Transverse colon (tissue), 4 donors: ENCODE data around the gene SULF2. TPM values are rescaled to one million over a fixed set of nuclear protein-coding genes. Genes with fewer than 3 reads are reported as not detected.

Source experiments
- DNase-seq: peaks from one replicate; pipeline ENCODE4 v3.0.0-alpha.2; 2019
- H3K27ac ChIP-seq, 4 donors: fragments of 200-600 bp; sonication (generic); 2 replicates each; pipeline ENCODE4 v1.5.1; 2016 to 2018; ENCODE audit warnings: inconsistent platforms in 4 of 4
- H3K27me3 ChIP-seq: fragments of 200-600 bp; sonication (generic); 2 replicates; pipeline ENCODE4 v1.5.1; 2017; ENCODE audit warnings: inconsistent platforms
- H3K36me3 ChIP-seq, 4 donors: fragments of 200-600 bp; sonication (generic); 2 replicates each; pipeline ENCODE4 v1.5.1; 2017 to 2019; ENCODE audit warnings: inconsistent platforms in 4 of 4
- H3K4me1 ChIP-seq, 4 donors: fragments of 200-600 bp; sonication (generic); 2 replicates each; pipeline ENCODE4 v1.5.1; 2017 to 2020; ENCODE audit warnings: inconsistent platforms in 4 of 4
- H3K4me3 ChIP-seq, 4 donors: fragments of 200-600 bp; sonication (generic); 1 replicate in 1 of 4; 2 replicates in 3 of 4; pipeline versions ENCODE4 v1.5.1 to v1.6.1; 2017 to 2019; ENCODE audit warnings: inconsistent platforms in 4 of 4
- H3K9me3 ChIP-seq, 2 donors: fragments of 200-600 bp; sonication (generic); 2 replicates each; pipeline ENCODE4 v1.5.1; 2017 to 2019; ENCODE audit warnings: inconsistent platforms in 2 of 2
- EP300 ChIP-seq: sonication (generic); formaldehyde crosslinking; IDR thresholded peaks from one replicate; pipeline ENCODE4 v1.6.1; 2017; ENCODE audit warnings: antibody characterized with exemption, low read depth
- POLR2A ChIP-seq: fragments of 450-650 bp; IDR thresholded peaks from one replicate; pipeline ENCODE4 v1.6.1; 2016; ENCODE audit warnings: antibody characterized with exemption, mild to moderate bottlenecking, moderate library complexity
- POLR2AphosphoS5 ChIP-seq, 3 donors: sonication (generic); formaldehyde crosslinking; IDR thresholded peaks; one replicate each; pipeline ENCODE4 v1.6.1; 2016; ENCODE audit warnings: antibody characterized with exemption in 3 of 3
- WGBS, 2 donors: methylation state at CpG; one replicate each; pipeline ENCODE4 v1.1.5; 2018; ENCODE audit warnings: low coverage in 1 of 2; 5-methylcytosine and 5-hydroxymethylcytosine counted together
- in situ Hi-C, 4 donors: fragments of 200-750 bp; cut with MboI; loops; one replicate each; pipeline versions ENCODE4 v1.15.0 to v1.15.1; 2017; ENCODE audit warnings: low sequenced_read_pairs in 3 of 4, low pct_ligation_motif_present in 1 of 4, low pct_unique_long_range_greater_than_20kb in 1 of 4
- intact Hi-C: fragments of 100-400 bp; cut with DNase I; formaldehyde crosslinking; loops from one replicate; pipeline ENCODE4 v1.15.1; 2023; ENCODE audit warnings: low total_unique reads
- total RNA-seq, 4 donors: library from RNA; depleted of rRNA; stranded (reverse); fragments of >200 nt; gene quantifications; one replicate each; pipeline ENCODE4 v1.1.0, GENCODE V29; 2016
- TF ChIP-seq, protein P1 (sequence below), 5 experiments: fragments of 200-600 bp in 3 of 5; fragments of 450-650 bp in 2 of 5; sonication (generic) in 3 of 5; IDR thresholded peaks; 1 replicate in 2 of 5; 2 replicates in 3 of 5; pipeline ENCODE4 v1.5.1; 2016 to 2017; ENCODE audit warnings: antibody characterized with exemption in 5 of 5, inconsistent platforms in 3 of 5, mild to moderate bottlenecking in 2 of 5, moderate library complexity in 1 of 5

SULF2 gene
- total RNA-seq, 4 donors from 2014 or later: 103 to 257 (median 191) TPM

DNA sequence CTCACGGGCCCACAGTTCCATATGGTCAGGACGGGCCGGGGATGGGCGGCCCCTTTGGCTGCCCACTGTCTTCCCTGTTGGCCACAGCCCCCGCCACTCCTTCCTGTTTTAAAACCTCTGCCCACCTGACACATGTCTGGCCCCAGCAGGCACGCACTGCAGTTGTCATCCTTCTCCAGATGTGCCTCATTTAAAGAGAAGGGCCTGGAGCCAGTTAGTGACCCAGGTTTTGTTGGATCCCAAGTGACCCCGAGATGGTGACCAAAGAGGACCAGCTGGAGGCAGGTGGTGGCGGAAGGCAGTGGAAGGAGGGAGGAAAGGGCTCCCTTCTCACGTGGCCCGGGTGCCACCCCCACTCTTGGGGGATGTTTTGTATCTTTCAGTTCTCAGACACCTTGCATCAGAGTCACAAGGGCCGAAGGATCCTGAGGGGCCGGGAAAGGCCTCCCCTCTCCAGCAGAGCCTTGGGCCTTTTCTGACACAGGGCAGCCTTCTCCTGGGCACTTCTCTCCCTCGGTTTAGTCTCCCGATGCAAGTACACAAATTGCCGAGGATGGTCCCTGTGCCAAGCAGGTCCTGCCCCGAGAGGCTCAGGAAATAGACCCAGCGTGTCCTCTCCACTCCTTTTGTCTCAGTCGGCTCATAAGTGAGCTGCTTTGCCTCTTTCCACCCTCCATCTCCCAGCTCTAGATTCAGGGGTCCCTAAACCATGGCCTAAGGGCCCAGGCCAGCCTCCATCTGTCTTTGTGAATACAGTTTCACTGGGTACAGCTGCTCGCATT is 117.6 kb downstream of the SULF2 start:
- no peaks in the 10 kb centered on the region for H3K27me3 ChIP-seq
- H3K36me3 ChIP-seq: no peaks in the 10 kb centered on the region
- no peak for DNase-seq
- intact Hi-C loops: no loop called here
- WGBS, 2 donors: 69% methylated on average over 17 of the region's 19 CpGs; no CpG with 5 or more reads in 1 of the 2 donors
- H3K4me1 ChIP-seq: peaks cover 0 to 8% (median 4%) of the 10 kb centered on the region in 4 donors
- H3K4me3 ChIP-seq: no peak overlapping the region
- H3K9me3 ChIP-seq: no peaks in the 10 kb centered on the region
- H3K27ac ChIP-seq: no peak overlapping the region
- in situ Hi-C loops: loop anchor here in 3 of 4 donors (5.0 to 10.0 kb wide), 3 partner anchors 947 to 957 kb away; no protein-coding TSS in a partner anchor
- TF ChIP-seq EP300: no peak
- no peak for TF ChIP-seq POLR2AphosphoS5 (IDR thresholded peaks at IDR 0.05)
- TF ChIP-seq, protein P1, sequence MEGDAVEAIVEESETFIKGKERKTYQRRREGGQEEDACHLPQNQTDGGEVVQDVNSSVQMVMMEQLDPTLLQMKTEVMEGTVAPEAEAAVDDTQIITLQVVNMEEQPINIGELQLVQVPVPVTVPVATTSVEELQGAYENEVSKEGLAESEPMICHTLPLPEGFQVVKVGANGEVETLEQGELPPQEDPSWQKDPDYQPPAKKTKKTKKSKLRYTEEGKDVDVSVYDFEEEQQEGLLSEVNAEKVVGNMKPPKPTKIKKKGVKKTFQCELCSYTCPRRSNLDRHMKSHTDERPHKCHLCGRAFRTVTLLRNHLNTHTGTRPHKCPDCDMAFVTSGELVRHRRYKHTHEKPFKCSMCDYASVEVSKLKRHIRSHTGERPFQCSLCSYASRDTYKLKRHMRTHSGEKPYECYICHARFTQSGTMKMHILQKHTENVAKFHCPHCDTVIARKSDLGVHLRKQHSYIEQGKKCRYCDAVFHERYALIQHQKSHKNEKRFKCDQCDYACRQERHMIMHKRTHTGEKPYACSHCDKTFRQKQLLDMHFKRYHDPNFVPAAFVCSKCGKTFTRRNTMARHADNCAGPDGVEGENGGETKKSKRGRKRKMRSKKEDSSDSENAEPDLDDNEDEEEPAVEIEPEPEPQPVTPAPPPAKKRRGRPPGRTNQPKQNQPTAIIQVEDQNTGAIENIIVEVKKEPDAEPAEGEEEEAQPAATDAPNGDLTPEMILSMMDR (IDR thresholded peaks at IDR 0.05): no peak

DNA sequence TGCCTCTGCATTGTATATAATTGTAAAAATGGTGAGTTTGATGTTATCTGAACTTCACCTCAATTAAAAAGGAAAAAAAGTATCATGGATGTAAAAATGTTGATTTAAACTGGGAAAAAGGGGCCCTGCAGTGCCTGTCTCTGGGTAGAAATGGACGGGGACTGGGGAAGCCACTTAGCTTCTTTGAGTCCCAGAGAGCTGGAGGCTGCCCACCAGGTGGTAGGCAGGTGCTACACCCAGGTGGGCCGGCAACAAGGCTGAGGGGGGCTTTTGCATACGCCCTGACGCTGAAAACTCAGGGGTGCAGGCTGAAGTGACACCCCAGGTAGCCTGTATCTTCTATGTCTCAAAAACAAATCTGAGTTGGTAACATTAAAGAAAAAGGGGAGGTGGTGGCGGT is 118.2 kb downstream of the SULF2 start:
- TF ChIP-seq POLR2AphosphoS5 (IDR thresholded peaks at IDR 0.05) (no peak), POLR2A (no peak), EP300 (no peak)
- TF ChIP-seq, protein P1 (IDR thresholded peaks at IDR 0.05): no peak
- no peaks in the 10 kb centered on the region for H3K27me3 ChIP-seq
- in situ Hi-C loops (loop anchor here in 3 of 4 donors (5.0 to 10.0 kb wide), 3 partner anchors 948 to 958 kb away; no protein-coding TSS in a partner anchor), intact Hi-C loops (no loop called here)
- no peaks in the 10 kb centered on the region for H3K9me3 ChIP-seq
- peaks cover 0 to 8% (median 4%) of the 10 kb centered on the region in 4 donors for H3K4me1 ChIP-seq
- H3K27ac ChIP-seq: no peak overlapping the region
- no peaks in the 10 kb centered on the region for H3K36me3 ChIP-seq
- no peak overlapping the region for H3K4me3 ChIP-seq
- no peak for DNase-seq
- WGBS, 2 donors: 84% methylated on average over 5 of the region's 5 CpGs; no CpG with 5 or more reads in 1 of the 2 donors

DNA sequence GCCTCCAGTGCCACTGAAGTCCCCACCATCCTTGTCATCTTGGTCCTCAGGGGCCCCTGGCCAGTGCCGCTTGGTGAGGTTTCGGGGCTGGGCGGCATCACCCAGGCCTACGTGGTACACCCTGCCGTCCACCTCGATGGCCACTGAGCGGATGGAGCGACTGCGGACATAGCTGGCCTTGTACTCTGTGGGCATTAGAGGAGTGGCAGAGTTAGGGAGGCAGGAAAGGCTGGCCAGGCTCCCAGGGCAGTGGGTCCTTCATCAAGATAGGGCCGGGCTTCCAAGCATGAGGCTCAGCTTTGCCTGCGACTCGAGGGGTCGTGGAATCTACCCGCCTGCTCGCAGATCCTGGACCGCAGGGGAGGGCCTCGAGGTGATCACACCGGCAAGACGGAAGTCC is 119.0 kb downstream of the SULF2 start:
- DNase-seq: no peak
- H3K4me1 ChIP-seq: peaks cover 0 to 8% (median 4%) of the 10 kb centered on the region in 4 donors
- TF ChIP-seq POLR2A: no peak
- TF ChIP-seq EP300: no peak
- no peak for TF ChIP-seq POLR2AphosphoS5 (IDR thresholded peaks at IDR 0.05)
- TF ChIP-seq, protein P1 (IDR thresholded peaks at IDR 0.05): no peak
- in situ Hi-C loops: loop anchor here in 3 of 4 donors (5.0 to 10.0 kb wide), 3 partner anchors 948 to 958 kb away; no protein-coding TSS in a partner anchor
- H3K4me3 ChIP-seq: no peak overlapping the region
- no peaks in the 10 kb centered on the region for H3K9me3 ChIP-seq
- H3K27ac ChIP-seq: no peak overlapping the region
- H3K36me3 ChIP-seq: no peaks in the 10 kb centered on the region
- intact Hi-C loops: no loop called here
- WGBS, 2 donors: 98 to 100% methylated on average over 3 to 19 of the region's 19 CpGs
- no peaks in the 10 kb centered on the region for H3K27me3 ChIP-seq

DNA sequence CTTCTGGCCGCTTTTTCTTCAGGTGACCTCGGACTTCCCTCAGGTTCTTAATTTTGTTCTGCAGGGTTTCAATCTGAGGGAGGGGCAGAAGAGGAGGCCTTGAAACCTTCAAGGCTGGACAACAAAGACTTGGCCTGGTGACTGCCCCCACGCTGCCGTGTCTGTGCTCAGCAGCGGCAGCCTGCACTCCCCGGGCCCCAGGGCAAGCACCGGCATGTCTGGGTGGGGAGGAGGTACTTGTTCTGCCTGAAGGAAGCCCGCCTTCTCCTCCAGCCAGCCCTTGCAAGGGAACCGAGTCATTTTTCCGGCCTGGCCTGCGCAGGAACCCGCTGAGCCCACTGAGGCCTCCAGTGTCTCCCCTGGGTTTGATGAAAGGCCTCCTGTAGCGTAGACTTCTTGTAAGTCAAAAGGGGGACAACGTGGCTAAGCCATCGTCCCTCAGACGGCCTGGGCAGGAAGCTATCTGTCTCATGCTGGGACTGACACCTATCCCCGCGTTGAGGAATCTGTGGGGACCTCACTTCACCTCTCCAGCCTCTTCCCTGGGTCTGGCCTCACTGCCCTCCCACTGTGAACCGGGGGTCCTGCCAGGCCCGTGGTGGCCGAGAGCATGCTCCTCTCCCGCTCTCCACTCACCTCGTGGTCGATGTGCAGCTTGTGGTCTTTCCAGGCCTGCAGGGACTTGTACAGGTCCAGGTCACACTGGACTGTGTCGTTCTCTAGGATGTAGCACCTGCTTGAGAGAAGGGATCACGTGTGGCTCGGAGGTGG is 119.9 kb downstream of the SULF2 start:
- in situ Hi-C loops (loop anchor here in 3 of 4 donors (5.0 to 10.0 kb wide), 3 partner anchors 949 to 959 kb away; no protein-coding TSS in a partner anchor), intact Hi-C loops (no loop called here)
- no peak overlapping the region for H3K27ac ChIP-seq
- no peak for DNase-seq
- 86 to 91% methylated on average over 2 to 21 of the region's 27 CpGs for WGBS, 2 donors
- H3K36me3 ChIP-seq: no peaks in the 10 kb centered on the region
- peaks cover 0 to 8% (median 4%) of the 10 kb centered on the region in 4 donors for H3K4me1 ChIP-seq
- no peaks in the 10 kb centered on the region for H3K27me3 ChIP-seq
- TF ChIP-seq, protein P1 (IDR thresholded peaks at IDR 0.05): no peak
- no peak for TF ChIP-seq POLR2A
- TF ChIP-seq EP300: no peak
- H3K4me3 ChIP-seq: no peak overlapping the region
- no peaks in the 10 kb centered on the region for H3K9me3 ChIP-seq
